Activated T-cell treated with anti-CD3 and anti-CD28 coated beads, Interleukin-2, amount 50 U/mL, for 72 hours (primary cell): ENCODE data around the gene UNC5B. TPM values are rescaled to one million over a fixed set of nuclear protein-coding genes. Genes with fewer than 3 reads are reported as not detected.

Experiments
- ATAC-seq, 2 donors: fragments of 150-1000 bp; cut with Tn5 transposase; replicated peaks in 1 of 2; 2 replicates each; pipeline ENCODE4 v1.10.0; 2021; ENCODE audit warnings: moderate library complexity in 2 of 2, mild to moderate bottlenecking in 1 of 2
- DNase-seq, 2 donors: peaks; one replicate each; pipeline ENCODE4 v3.0.0; 2021 to 2022; ENCODE audit warnings: mixed read lengths in 1 of 2
- H3K27ac Mint-ChIP-seq: one replicate; pipeline ENCODE4 v1.8.0; 2022; ENCODE audit warnings: mild to moderate bottlenecking, moderate library complexity, mixed read lengths
- H3K27me3 Mint-ChIP-seq: one replicate; pipeline ENCODE4 v1.8.0; 2022; ENCODE audit warnings: low read depth, mixed read lengths
- H3K36me3 Mint-ChIP-seq, 2 donors: one replicate each; pipeline ENCODE4 v1.8.0; 2022; ENCODE audit warnings: mixed read lengths in 2 of 2, mild to moderate bottlenecking in 1 of 2; ENCODE audit not compliant: insufficient read depth in 2 of 2
- H3K4me1 Mint-ChIP-seq: one replicate; pipeline ENCODE4 v1.8.0; 2022; ENCODE audit warnings: low read depth, mixed read lengths
- H3K4me3 Mint-ChIP-seq, 2 donors: one replicate each; pipeline ENCODE4 v1.8.0; 2022; ENCODE audit warnings: mild to moderate bottlenecking in 2 of 2, mixed read lengths in 2 of 2, moderate library complexity in 2 of 2
- H3K9me3 Mint-ChIP-seq, 2 donors: one replicate each; pipeline ENCODE4 v1.8.0; 2022; ENCODE audit warnings: mixed read lengths in 2 of 2
- total RNA-seq, 2 donors: library from RNA; stranded (reverse); gene quantifications; one replicate each; pipeline ENCODE4 v1.2.3, GENCODE V29; 2022

Gene UNC5B
- total RNA-seq, 2 donors from 2014 or later = 0.05 to 0.12 TPM

- Mint-ChIP-seq H3K27me3 (no peaks in the 10 kb centered on the region), H3K27ac (no peak overlapping the region), H3K4me3 (no peak overlapping the region), H3K4me1 (no peaks in the 10 kb centered on the region), H3K36me3 (no peaks in the 10 kb centered on the region), H3K9me3 (no peaks in the 10 kb centered on the region)
- no peak for DNase-seq
- no peak for ATAC-seq
These were observed 38.9 kb downstream of the UNC5B start for GRCh38 chr10:71251319-71251718.

- Mint-ChIP-seq H3K27me3 (no peaks in the 10 kb centered on the region), H3K27ac (no peak overlapping the region), H3K4me3 (no peak overlapping the region), H3K4me1 (no peaks in the 10 kb centered on the region), H3K36me3 (no peaks in the 10 kb centered on the region), H3K9me3 (no peaks in the 10 kb centered on the region)
- DNase-seq (no peak), ATAC-seq (no peak)
These were observed 39.9 kb downstream of the UNC5B start for GRCh38 chr10:71252220-71252619.

GRCh38 chr10:71253981-71254818 lies 41.8 kb downstream of the UNC5B start:
- H3K4me1 Mint-ChIP-seq = no peaks in the 10 kb centered on the region
- no peak overlapping the region for H3K27ac Mint-ChIP-seq
- ATAC-seq = no peak
- no peaks in the 10 kb centered on the region for H3K9me3 Mint-ChIP-seq
- DNase-seq = no peak
- no peak overlapping the region for H3K4me3 Mint-ChIP-seq
- no peaks in the 10 kb centered on the region for H3K27me3 Mint-ChIP-seq
- H3K36me3 Mint-ChIP-seq = no peaks in the 10 kb centered on the region

GRCh38 chr10:71254834-71255549 lies 42.6 kb downstream of the UNC5B start:
- Mint-ChIP-seq H3K4me3 (no peak overlapping the region), H3K4me1 (no peaks in the 10 kb centered on the region), H3K36me3 (no peaks in the 10 kb centered on the region), H3K27me3 (no peaks in the 10 kb centered on the region), H3K9me3 (no peaks in the 10 kb centered on the region), H3K27ac (no peak overlapping the region)
- ATAC-seq (no peak), DNase-seq (no peak)

GRCh38 chr10:71255550-71255807 lies 43.1 kb downstream of the UNC5B start:
- ATAC-seq = no peak
- no peaks in the 10 kb centered on the region for H3K27me3 Mint-ChIP-seq
- H3K4me3 Mint-ChIP-seq = no peak overlapping the region
- H3K4me1 Mint-ChIP-seq = no peaks in the 10 kb centered on the region
- no peaks in the 10 kb centered on the region for H3K9me3 Mint-ChIP-seq
- H3K27ac Mint-ChIP-seq = no peak overlapping the region
- DNase-seq = no peak
- no peaks in the 10 kb centered on the region for H3K36me3 Mint-ChIP-seq

GRCh38 chr10:71255808-71256660 lies 43.7 kb downstream of the UNC5B start:
- no peak overlapping the region for H3K4me3 Mint-ChIP-seq
- no peaks in the 10 kb centered on the region for H3K36me3 Mint-ChIP-seq
- H3K4me1 Mint-ChIP-seq = no peaks in the 10 kb centered on the region
- no peaks in the 10 kb centered on the region for H3K9me3 Mint-ChIP-seq
- H3K27me3 Mint-ChIP-seq = no peaks in the 10 kb centered on the region
- no peak for DNase-seq
- ATAC-seq = no peak
- no peak overlapping the region for H3K27ac Mint-ChIP-seq

- DNase-seq (no peak), ATAC-seq (no peak)
- no peaks in the 10 kb centered on the region for H3K36me3 Mint-ChIP-seq
- no peak overlapping the region for H3K4me3 Mint-ChIP-seq
- no peaks in the 10 kb centered on the region for H3K9me3 Mint-ChIP-seq
- H3K27ac Mint-ChIP-seq = no peak overlapping the region
- H3K27me3 Mint-ChIP-seq = no peaks in the 10 kb centered on the region
- no peaks in the 10 kb centered on the region for H3K4me1 Mint-ChIP-seq
These were observed 44.4 kb downstream of the UNC5B start for GRCh38 chr10:71256661-71257318.

GRCh38 chr10:71257319-71257997 lies 45.1 kb downstream of the UNC5B start:
- Mint-ChIP-seq H3K36me3 (no peaks in the 10 kb centered on the region), H3K4me3 (no peak overlapping the region)

GRCh38 chr10:71258046-71258445 lies 45.7 kb downstream of the UNC5B start:
- H3K27ac Mint-ChIP-seq = no peak overlapping the region
- DNase-seq (no peak), ATAC-seq (no peak)
- no peaks in the 10 kb centered on the region for H3K27me3 Mint-ChIP-seq
- no peaks in the 10 kb centered on the region for H3K36me3 Mint-ChIP-seq
- no peaks in the 10 kb centered on the region for H3K4me1 Mint-ChIP-seq
- H3K9me3 Mint-ChIP-seq = no peaks in the 10 kb centered on the region
- H3K4me3 Mint-ChIP-seq = no peak overlapping the region

More at GRCh38 chr10:71257319-71257997, 45.1 kb downstream of the UNC5B start:
- Mint-ChIP-seq H3K4me1 (no peaks in the 10 kb centered on the region), H3K27ac (no peak overlapping the region), H3K27me3 (no peaks in the 10 kb centered on the region), H3K9me3 (no peaks in the 10 kb centered on the region)
- no peak for ATAC-seq
- no peak for DNase-seq

GRCh38 chr10:71258446-71259145 lies 46.2 kb downstream of the UNC5B start:
- ATAC-seq = no peak
- H3K9me3 Mint-ChIP-seq = no peaks in the 10 kb centered on the region
- H3K4me3 Mint-ChIP-seq = no peak overlapping the region
- DNase-seq = no peak
- no peaks in the 10 kb centered on the region for H3K36me3 Mint-ChIP-seq
- no peaks in the 10 kb centered on the region for H3K4me1 Mint-ChIP-seq
- no peaks in the 10 kb centered on the region for H3K27me3 Mint-ChIP-seq
- H3K27ac Mint-ChIP-seq = no peak overlapping the region

GRCh38 chr10:71259282-71259681 lies 46.9 kb downstream of the UNC5B start:
- Mint-ChIP-seq H3K9me3 (no peaks in the 10 kb centered on the region), H3K4me3 (no peak overlapping the region), H3K27me3 (no peaks in the 10 kb centered on the region)

More at GRCh38 chr10:71259282-71259681, 46.9 kb downstream of the UNC5B start:
- DNase-seq = no peak
- Mint-ChIP-seq H3K27ac (no peak overlapping the region), H3K4me1 (no peaks in the 10 kb centered on the region), H3K36me3 (no peaks in the 10 kb centered on the region)
- ATAC-seq = no peak
